ENCODE data around the gene MMP15.

The MMP15 gene

DNA sequence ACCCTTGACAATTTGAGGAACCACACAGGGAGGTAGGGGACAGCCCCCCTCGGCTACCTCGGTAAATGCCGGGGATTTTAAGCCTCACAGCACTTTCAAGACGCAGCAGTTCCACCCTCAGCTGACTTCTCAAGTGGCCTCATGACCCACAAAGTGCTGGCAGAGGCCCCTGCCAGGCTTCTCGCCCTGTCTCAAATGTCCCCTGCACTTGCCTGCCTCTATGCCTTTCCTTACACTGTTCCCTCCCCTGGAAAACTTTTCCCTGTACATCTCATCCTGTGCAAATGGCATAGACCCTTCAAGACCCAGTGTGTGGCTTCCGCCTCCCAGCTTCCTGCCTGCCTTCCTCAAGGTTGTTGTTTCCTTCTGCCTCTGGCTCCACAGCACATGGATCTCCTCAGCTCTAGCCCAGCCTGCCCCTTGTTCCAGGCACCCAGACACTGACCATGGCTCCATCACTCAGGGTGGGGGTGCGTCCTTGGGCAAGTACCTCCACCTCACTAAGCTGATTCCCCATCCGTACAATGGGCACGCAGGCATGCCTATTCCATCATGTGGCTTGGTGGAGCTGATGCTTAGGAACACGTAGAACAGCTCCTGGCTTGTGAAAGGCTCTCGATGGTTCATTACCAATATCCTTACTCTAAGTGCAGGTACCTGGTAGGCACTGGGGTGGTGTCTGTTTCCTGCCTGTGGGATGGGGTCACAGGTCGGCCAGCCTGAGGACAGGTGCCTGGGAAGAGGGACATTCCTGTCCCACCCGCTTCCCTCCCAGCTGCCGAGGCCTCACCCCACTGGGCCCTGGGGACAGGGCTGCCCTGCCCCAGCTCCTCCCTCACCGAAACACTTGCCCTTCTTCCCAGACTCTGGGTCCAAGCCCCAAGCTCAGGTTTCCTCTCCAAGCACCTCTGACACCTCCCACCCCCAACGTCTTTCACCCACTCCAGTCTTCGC is 24.0 kb downstream of the MMP15 start:
- no peak overlapping the region for H3K18ac ChIP-seq (ENCODE audit: low read length)

DNA sequence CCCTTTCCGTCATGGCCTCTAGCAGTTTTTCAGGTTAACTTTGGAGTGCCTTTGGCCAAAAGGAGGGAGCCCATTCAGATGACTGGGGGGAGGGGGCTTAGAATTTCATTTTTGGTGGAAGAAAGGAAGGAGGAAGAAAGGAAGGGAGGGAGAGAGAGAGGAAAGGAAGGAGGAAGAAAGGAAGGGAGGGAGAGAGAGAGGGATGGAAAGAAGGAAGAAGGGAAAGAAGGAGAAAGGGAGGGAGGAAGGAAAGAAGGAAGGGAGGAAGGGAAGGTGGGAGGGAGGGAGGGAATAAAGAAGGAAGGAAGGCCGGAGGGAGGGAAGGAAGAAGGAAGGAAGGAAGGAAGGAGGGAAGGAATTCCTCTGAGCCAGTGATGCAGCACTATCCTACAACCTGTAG is 25.7 kb downstream of the MMP15 start:
- Histone ChIP-seq H4K5ac (ENCODE audit: low read length) (no peak overlapping the region), H3K4ac (ENCODE audit: low read depth, low read length) (no peak overlapping the region), H3K79me2 (ENCODE audit: control insufficient read depth, insufficient read depth, low read length) (no peaks in the 10 kb centered on the region), H3K23ac (ENCODE audit: low read length) (no peak overlapping the region), H2BK15ac (replicated peaks; ENCODE audit: low read depth) (no peak overlapping the region), H3K4me2 (ENCODE audit: low read length) (no peak overlapping the region), H3K27ac (ENCODE audit: low read depth, low read length) (no peak overlapping the region), H2BK5ac (ENCODE audit: low read length) (no peak overlapping the region), H3K36me3 (ENCODE audit: control insufficient read depth, insufficient read depth, low read length) (no peaks in the 10 kb centered on the region), H3K4me1 (ENCODE audit: control insufficient read depth, low read depth, low read length) (no peaks in the 10 kb centered on the region), H3K56ac (ENCODE audit: low read length) (no peak overlapping the region), H3K9ac (ENCODE audit: low read length) (no peak overlapping the region), H3K18ac (ENCODE audit: low read length) (no peak overlapping the region), H2BK120ac (ENCODE audit: low read depth, low read length) (no peak overlapping the region), H3K79me1 (ENCODE audit: low read length) (no peaks in the 10 kb centered on the region), H3K4me3 (ENCODE audit: low read length) (no peak overlapping the region), H3K27me3 (ENCODE audit: insufficient read depth, low read length, poor library complexity) (no peaks in the 10 kb centered on the region), H2AK5ac (ENCODE audit: low read length) (no peak overlapping the region), H4K8ac (ENCODE audit: low read depth, low read length) (no peak overlapping the region)
- DNase-seq, result no peak
- no CpG with 5 or more reads among the region's 2 CpGs for WGBS (ENCODE audit: extremely low coverage, insufficient coverage, low lambda C conversion rate)

More for the DNA sequence above, 24.0 kb downstream of the MMP15 start:
- Histone ChIP-seq H3K4ac (ENCODE audit: low read depth, low read length) (no peak overlapping the region), H3K23ac (ENCODE audit: low read length) (no peak overlapping the region), H4K8ac (ENCODE audit: low read depth, low read length) (no peak overlapping the region), H3K4me1 (ENCODE audit: control insufficient read depth, low read depth, low read length) (no peaks in the 10 kb centered on the region), H3K4me2 (ENCODE audit: low read length) (no peak overlapping the region), H3K9ac (ENCODE audit: low read length) (no peak overlapping the region), H4K5ac (ENCODE audit: low read length) (no peak overlapping the region), H2BK15ac (replicated peaks; ENCODE audit: low read depth) (no peak overlapping the region), H3K27me3 (ENCODE audit: insufficient read depth, low read length, poor library complexity) (no peaks in the 10 kb centered on the region), H3K56ac (ENCODE audit: low read length) (no peak overlapping the region), H3K27ac (ENCODE audit: low read depth, low read length) (no peak overlapping the region), H3K4me3 (ENCODE audit: low read length) (no peak overlapping the region), H2BK120ac (ENCODE audit: low read depth, low read length) (no peak overlapping the region), H3K36me3 (ENCODE audit: control insufficient read depth, insufficient read depth, low read length) (no peaks in the 10 kb centered on the region), H3K79me2 (ENCODE audit: control insufficient read depth, insufficient read depth, low read length) (no peaks in the 10 kb centered on the region), H2BK5ac (ENCODE audit: low read length) (no peak overlapping the region), H2AK5ac (ENCODE audit: low read length) (no peak overlapping the region), H3K79me1 (ENCODE audit: low read length) (no peaks in the 10 kb centered on the region)
- no peak for DNase-seq
- no CpG with 5 or more reads among the region's 17 CpGs for WGBS (ENCODE audit: extremely low coverage, insufficient coverage, low lambda C conversion rate)

DNA sequence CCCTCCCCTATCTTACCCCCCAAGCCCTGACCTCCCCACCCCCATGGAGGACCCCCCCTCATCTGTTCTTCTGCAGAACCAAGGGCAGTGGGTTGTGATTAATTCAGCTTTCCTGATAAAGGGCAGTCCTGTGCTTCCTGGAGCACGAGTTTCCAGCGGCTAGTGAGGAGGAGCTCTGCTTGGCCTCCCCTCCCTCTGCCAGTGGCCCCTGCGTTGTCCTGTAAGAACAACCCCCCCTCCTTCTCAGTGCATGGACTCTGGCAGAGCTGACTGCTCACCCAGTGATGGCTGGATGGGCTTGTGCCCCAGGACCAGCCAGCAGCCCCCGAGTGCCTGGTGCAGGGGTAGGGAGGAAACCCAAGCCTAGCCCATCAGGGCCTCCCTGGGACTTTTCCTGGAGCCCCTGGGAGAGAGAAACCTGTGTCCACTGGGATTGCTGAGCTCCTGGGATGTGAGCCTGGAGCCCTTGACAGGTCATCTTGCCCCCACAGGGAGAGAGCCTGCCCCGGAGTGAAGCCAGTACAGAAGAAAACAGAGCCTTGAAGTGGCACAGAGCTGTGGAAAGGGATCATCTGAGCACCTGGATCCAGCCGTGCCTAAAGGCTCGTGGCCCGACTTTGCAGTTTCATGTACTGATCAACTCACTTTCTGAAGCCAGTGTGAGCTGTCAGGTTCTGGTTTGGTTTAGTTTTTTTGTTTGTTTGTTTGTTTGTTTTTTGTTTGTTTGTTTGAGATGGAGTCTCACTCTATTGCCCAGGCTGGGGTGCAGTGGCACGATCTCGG is 26.5 kb downstream of the MMP15 start:
- Histone ChIP-seq H3K23ac (ENCODE audit: low read length) (no peak overlapping the region), H3K27me3 (ENCODE audit: insufficient read depth, low read length, poor library complexity) (no peaks in the 10 kb centered on the region), H4K5ac (ENCODE audit: low read length) (no peak overlapping the region), H3K4me3 (ENCODE audit: low read length) (no peak overlapping the region), H3K36me3 (ENCODE audit: control insufficient read depth, insufficient read depth, low read length) (no peaks in the 10 kb centered on the region), H3K27ac (ENCODE audit: low read depth, low read length) (no peak overlapping the region), H3K79me1 (ENCODE audit: low read length) (no peaks in the 10 kb centered on the region), H3K56ac (ENCODE audit: low read length) (no peak overlapping the region), H3K4me1 (ENCODE audit: control insufficient read depth, low read depth, low read length) (no peaks in the 10 kb centered on the region), H3K79me2 (ENCODE audit: control insufficient read depth, insufficient read depth, low read length) (no peaks in the 10 kb centered on the region), H4K8ac (ENCODE audit: low read depth, low read length) (no peak overlapping the region), H3K4ac (ENCODE audit: low read depth, low read length) (no peak overlapping the region), H3K18ac (ENCODE audit: low read length) (no peak overlapping the region), H2BK120ac (ENCODE audit: low read depth, low read length) (no peak overlapping the region), H2BK5ac (ENCODE audit: low read length) (no peak overlapping the region), H3K4me2 (ENCODE audit: low read length) (no peak overlapping the region), H2AK5ac (ENCODE audit: low read length) (no peak overlapping the region), H2BK15ac (replicated peaks; ENCODE audit: low read depth) (no peak overlapping the region), H3K9ac (ENCODE audit: low read length) (no peak overlapping the region)
- no peak for DNase-seq
- no CpG with 5 or more reads among the region's 10 CpGs for WGBS (ENCODE audit: extremely low coverage, insufficient coverage, low lambda C conversion rate)

DNA sequence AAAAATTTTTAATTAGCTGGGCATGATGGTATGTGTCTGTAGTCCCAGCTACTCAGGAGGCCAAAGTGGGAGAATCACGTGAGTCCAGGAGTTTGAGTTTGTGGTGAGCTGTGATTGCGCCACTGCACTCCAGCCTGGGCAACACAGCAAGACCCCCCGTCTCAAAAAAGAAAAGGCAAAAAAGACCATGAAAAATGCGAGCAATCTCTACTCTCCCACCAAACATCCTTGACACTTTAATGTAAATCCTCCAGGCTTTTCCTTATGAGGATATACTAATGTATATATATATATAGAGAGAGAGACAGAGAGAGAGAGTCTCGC is 28.1 kb downstream of the MMP15 start:
- H3K36me3 ChIP-seq (ENCODE audit: control insufficient read depth, insufficient read depth, low read length), result no peaks in the 10 kb centered on the region
- no CpG with 5 or more reads among the region's 5 CpGs for WGBS (ENCODE audit: extremely low coverage, insufficient coverage, low lambda C conversion rate)
- no peaks in the 10 kb centered on the region for H3K4me1 ChIP-seq (ENCODE audit: control insufficient read depth, low read depth, low read length)
- no peak overlapping the region for H3K18ac ChIP-seq (ENCODE audit: low read length)
- no peak overlapping the region for H4K8ac ChIP-seq (ENCODE audit: low read depth, low read length)
- H3K27ac ChIP-seq (ENCODE audit: low read depth, low read length), result no peak overlapping the region
- no peak overlapping the region for H3K4ac ChIP-seq (ENCODE audit: low read depth, low read length)
- no peaks in the 10 kb centered on the region for H3K27me3 ChIP-seq (ENCODE audit: insufficient read depth, low read length, poor library complexity)
- H3K4me2 ChIP-seq (ENCODE audit: low read length), result no peak overlapping the region
- no peaks in the 10 kb centered on the region for H3K79me2 ChIP-seq (ENCODE audit: control insufficient read depth, insufficient read depth, low read length)
- no peak overlapping the region for H2BK120ac ChIP-seq (ENCODE audit: low read depth, low read length)
- no peak overlapping the region for H3K4me3 ChIP-seq (ENCODE audit: low read length)
- no peak overlapping the region for H2BK15ac ChIP-seq (replicated peaks; ENCODE audit: low read depth)
- no peak overlapping the region for H2BK5ac ChIP-seq (ENCODE audit: low read length)
- no peak overlapping the region for H2AK5ac ChIP-seq (ENCODE audit: low read length)
- H3K79me1 ChIP-seq (ENCODE audit: low read length), result no peaks in the 10 kb centered on the region
- no peak overlapping the region for H3K23ac ChIP-seq (ENCODE audit: low read length)
- H4K5ac ChIP-seq (ENCODE audit: low read length), result no peak overlapping the region
- no peak overlapping the region for H3K56ac ChIP-seq (ENCODE audit: low read length)
- DNase-seq, result no peak
- no peak overlapping the region for H3K9ac ChIP-seq (ENCODE audit: low read length)

DNA sequence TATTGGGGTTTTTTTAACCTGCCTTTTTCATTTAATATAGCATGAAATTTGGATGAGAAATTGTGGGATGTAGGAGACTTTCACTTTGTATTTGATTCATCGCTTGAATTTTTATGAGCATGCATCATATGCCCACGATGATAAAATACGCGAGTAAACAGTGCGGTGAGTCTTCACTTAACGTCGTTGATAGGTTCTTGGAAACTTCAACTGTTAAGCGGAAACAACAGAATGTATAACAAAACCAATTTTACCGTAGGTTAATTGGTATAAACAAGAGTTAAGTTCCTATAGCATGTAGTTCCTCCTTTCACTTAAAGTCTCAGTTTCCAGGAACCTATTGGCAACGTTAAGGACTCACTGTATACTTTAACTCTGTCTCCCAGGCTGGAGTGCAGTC is 28.7 kb downstream of the MMP15 start:
- Histone ChIP-seq H2BK120ac (ENCODE audit: low read depth, low read length) (no peak overlapping the region), H3K4me1 (ENCODE audit: control insufficient read depth, low read depth, low read length) (no peaks in the 10 kb centered on the region), H3K27me3 (ENCODE audit: insufficient read depth, low read length, poor library complexity) (no peaks in the 10 kb centered on the region), H3K23ac (ENCODE audit: low read length) (no peak overlapping the region), H3K18ac (ENCODE audit: low read length) (no peak overlapping the region), H3K4ac (ENCODE audit: low read depth, low read length) (no peak overlapping the region), H3K36me3 (ENCODE audit: control insufficient read depth, insufficient read depth, low read length) (no peaks in the 10 kb centered on the region), H3K56ac (ENCODE audit: low read length) (no peak overlapping the region), H3K4me3 (ENCODE audit: low read length) (no peak overlapping the region), H3K27ac (ENCODE audit: low read depth, low read length) (no peak overlapping the region), H2BK15ac (replicated peaks; ENCODE audit: low read depth) (no peak overlapping the region), H4K5ac (ENCODE audit: low read length) (no peak overlapping the region), H3K79me1 (ENCODE audit: low read length) (no peaks in the 10 kb centered on the region), H4K8ac (ENCODE audit: low read depth, low read length) (no peak overlapping the region), H3K79me2 (ENCODE audit: control insufficient read depth, insufficient read depth, low read length) (no peaks in the 10 kb centered on the region), H3K4me2 (ENCODE audit: low read length) (no peak overlapping the region), H2BK5ac (ENCODE audit: low read length) (no peak overlapping the region), H2AK5ac (ENCODE audit: low read length) (no peak overlapping the region), H3K9ac (ENCODE audit: low read length) (no peak overlapping the region)
- WGBS (ENCODE audit: extremely low coverage, insufficient coverage, low lambda C conversion rate), result no CpG with 5 or more reads among the region's 10 CpGs
- DNase-seq, result no peak

Measured in mesendoderm (in vitro differentiated cells).